ENCODE data around the gene GPR75.

The GPR75 gene

DNA sequence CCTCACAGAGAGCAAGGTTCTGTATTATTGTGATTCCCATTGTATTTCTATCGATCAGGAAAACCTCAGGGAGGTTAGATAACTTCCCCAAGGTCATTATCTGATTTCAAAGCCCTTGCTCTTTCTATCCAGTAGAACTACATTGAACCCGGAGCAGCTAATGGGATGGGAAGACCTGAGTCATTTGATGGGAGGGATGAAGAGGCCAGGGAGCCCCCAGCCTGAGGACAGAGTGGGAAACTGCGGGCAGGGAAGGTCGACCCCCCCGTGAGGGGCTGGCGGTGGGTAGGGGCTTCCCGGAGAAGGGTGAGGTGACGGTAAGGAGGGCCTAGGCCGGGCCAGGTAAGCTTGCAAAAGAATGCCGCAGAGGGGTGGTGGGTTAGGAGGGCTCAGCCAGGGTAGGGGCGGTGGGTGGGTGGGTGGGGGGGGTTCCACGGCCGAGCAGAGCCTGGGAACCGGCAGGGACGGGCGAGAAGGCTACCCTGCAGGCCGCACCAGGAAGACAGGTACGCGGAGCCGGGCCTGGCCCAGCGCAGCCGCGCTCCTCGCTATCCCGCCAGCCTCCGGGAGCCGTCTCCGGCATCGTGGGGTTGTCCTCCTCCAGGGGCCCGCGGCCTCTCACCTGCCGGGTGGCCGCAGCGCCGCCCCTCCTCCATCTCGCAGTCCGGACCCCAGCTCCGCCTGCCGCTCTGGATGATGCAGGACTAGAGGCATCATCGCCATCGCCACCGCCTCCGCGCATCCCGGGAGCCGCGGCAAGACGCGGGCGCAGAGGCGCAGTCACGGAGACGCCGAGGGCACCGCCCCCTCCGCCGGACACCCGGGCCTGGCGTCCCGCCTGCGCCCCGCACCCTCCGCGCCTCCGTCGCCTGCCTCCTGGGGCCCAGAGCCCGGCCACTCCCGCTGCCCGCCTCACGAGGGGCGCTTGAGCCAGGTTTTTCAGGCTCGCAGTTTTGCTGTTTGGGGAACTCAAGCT, at the start of gene GPR75:
Gene GPR75 (minus strand): TSS at position 762 of the 976 bp plus-strand sequence. CDS start 5,211 bp downstream, outside the sequence.
- no peak for DNase-seq

DNA sequence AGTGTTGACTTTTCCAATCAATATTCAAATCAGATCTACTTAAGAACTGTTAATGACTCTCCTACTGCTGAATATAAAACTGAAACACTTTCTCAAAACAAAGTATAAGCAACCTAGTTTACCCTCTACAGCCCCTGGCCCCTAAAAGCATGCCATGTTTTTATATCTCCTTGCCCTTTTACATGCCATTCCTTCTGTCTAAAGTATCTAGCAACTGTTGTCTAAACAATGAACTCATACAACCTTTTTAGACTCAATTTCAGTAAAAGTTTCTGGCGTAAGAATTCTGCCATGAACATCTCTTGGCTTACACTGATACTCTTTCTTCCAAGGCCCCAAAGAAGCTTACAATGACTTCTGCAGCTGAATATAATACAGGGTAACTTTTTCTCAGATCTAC, 47.8 kb upstream of the GPR75 start:
- DNase-seq: no peak

DNA sequence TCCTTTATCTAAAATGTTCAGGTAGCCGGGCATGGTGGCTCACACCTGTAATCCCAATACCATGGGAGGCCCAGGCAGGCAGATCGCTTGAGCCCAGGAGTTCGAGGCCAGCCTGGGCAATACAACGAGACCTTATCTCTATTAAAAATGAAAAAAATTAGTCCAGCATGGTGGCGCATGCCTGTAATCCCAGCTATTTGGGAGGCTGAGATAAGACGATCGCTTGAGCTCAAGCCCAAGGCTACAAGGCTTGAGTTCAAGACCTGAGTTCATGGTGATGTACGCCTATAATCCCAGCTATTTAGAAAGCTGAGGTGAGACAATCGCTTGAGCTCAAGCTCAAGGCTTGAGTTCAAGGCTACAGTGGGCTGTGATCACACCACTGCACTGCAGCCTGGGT, 45.6 kb upstream of the GPR75 start:
- no peak for DNase-seq

DNA sequence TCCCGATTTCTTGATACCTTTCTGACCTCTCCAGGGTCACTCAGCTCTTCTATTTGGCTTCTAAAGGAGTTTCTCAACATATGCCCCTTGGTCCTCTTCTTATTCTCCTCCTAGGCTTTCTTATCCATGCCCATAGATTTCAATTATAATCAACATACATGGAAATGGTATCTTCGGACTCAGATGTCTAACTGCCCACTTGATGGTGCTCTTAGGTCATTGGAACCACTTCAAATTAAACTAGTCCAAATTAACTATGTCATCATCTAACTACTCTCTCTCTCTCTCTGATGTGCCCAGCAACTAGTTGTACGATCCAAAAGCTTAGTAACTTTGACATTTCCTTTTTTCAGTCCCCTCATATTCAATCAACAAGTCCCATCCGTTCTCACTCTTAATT, 43.2 kb upstream of the GPR75 start:
- DNase-seq: no peak

DNA sequence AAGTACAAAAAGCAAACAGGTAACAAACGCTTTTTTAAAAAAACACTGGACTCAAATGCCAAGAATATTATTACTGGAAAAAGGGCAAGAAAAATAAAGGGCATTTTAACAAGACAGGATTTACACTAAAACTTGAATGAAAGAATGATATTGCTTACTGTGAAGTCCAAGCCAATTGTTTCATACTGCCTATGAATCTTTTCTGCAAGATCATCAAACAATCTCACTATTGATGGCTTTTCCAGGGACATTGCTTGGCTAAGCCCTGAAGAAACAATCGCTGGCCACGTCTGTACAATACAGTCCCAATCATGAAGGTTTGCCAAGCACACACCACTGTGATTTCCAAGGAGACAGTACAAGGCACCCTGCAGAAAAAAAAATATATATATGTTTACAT, 41.4 kb upstream of the GPR75 start:
- DNase-seq: no peak

DNA sequence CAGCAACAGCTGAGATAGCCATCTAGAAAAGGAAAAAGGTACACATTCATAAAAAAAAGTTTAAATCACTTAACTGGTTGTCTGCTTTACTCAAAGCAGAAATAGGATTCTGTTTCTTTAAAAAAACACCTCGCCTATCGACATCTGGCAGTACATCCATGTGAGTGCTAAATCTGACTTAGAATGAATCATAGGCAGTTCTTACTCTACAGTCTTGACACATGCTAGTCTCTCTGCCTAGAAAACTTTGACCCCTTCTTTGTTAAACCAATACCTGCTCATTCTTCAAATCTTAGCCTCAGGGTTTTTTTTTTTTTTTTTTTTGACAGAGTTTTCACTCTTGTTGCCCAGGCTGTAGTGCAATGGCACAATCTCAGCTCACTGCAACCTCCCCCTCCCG, 37.1 kb upstream of the GPR75 start:
- DNase-seq: no peak

DNA sequence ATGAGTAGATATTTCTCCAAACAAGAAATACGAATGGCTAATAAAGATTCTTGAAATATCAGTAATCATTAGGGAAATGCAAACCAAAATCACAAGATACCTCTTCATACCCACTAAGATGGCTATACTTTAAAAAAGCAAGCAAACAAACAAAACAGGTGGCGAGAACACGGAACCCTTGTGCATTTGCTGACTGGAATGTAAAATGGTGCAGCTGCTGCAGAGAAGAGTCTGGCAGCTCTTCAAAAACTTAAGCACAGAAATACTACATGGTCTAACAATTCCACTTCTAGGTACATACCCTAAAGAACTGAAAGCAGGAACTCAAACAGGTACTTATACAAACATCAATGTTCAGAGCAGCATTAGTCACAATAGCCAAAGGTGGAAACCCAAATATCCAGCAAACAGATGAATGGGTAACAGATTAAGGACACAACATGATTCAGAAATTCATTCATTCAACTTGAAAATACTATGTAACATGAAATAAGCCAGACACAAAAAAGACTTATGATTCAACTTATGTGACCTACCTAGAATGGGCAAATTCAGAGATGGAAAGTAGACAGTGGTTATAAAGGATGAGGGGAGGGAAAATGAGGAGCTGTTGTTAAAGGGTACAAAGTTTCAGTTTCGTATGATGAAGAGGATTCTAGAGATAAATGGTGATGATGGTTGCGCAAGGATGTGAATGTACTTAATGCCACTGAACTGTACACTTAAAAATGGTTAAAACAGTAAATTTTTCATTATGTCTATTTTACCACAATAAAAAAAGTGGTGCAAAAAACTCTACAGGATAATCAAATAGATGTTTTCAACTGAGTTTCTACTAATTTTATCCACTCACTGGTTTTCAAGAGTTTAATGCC, 26.9 kb upstream of the GPR75 start:
- DNase-seq: no peak

DNA sequence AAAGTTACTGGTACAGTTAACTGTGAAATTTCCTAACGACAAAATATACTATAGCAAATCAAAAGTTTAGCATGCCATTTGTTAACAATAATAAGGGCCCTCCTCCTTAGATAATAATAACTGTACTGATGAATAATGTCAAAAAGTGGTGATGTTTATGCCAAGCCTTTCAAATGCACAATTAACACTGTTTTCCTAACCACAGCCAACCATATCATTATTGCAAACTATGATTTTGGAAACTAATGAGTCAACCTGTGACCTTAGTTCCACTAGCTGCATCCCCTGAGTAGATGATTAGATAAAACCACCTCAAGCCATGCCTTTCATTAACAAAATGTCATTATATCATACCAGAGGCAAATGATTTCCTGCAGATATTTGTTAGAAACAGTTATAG, 25.1 kb upstream of the GPR75 start:
- no peak for DNase-seq

DNA sequence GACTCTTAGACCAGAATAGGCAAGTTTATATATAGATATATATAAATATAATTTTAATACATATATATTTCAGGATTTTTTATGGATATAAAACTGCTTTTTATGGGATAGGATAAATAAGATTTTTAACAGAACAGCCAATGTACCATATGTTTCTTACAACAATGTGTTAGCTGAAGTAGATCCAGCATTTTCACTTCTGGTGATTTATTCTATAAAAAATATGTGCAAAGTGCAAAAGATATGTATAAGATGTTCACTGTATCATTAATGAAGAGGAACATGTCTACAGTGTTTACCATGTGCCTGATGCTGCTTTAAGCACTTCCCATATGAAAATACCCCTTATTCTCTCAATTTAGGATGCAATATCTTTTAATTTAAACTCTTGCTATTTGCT, 22.2 kb upstream of the GPR75 start:
- DNase-seq: no peak

DNA sequence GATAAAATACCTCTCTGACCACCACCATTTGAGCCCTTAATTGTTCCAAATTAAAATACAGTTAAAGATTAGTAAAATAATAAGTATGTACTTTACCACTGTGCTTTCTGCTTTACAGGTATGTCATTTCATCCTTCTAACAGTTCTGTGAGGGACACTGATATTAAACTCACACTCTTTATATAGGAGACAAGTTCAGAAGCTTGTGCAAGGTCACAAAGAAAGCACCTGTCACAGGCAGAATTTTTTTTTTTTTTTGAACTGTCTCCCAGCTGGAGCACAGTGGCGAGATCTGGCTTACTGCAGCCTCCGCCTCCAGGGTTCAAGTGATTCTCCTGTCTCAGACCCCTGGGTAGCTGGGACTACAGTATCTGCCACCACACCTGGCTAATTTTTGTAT, 21.6 kb upstream of the GPR75 start:
- no peak for DNase-seq

DNA sequence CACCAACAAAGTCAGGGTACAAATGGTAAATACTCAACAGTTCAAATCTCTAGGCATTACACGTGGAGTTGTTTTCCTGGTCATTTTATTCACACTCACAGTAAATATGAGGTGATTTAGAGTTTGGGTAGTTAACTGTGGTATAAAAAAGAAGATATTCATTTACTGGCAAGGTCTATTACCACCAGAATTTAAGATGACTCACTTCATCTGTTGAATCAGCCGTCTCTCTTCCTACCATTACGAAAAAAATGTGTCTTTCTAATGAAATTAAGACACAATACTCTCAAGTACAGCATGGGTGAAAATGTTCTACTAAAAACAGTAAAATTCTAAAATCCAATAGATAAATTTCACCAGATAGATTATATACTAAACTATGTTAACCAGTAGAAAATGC, 21.0 kb upstream of the GPR75 start:
- no peak for DNase-seq

DNA sequence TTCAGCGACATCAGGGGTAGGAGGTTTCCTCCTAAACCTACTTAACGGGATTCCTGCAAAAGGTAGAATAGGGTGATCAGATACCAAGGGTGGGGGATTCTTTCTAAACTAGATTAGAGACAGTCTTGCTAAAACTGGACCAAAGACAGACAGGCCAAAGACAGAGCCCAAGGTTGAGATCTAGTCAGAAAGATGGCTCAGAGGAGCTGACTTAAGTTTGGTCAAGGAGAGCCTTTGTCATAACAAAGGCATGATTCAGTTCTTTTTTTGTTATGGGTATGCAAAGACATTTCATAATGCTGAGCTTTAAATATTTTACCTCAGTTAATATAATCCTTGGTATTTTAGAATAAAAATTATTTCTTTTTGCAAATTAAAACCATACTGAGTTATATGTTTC, 17.8 kb upstream of the GPR75 start:
- DNase-seq: no peak

DNA sequence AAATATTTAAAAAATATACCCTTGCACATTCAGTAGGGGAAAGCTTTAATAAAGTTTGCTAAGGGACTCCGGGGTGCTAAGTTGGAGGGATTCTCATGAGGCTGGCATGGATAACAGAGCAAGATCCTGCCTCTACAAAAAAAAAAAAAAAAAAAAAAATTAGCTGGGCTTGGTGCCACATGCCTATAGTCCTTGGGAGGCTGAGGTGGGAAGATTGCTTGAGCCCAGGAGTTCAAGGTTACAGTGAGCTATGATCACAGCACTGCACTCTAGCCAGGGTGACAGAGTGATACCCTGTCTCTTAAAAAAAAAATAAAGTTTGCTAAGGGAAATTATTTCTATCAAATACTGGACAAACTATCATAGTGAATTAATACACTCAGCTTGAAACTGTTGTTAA, 17.3 kb upstream of the GPR75 start:
- no peak for DNase-seq

DNA sequence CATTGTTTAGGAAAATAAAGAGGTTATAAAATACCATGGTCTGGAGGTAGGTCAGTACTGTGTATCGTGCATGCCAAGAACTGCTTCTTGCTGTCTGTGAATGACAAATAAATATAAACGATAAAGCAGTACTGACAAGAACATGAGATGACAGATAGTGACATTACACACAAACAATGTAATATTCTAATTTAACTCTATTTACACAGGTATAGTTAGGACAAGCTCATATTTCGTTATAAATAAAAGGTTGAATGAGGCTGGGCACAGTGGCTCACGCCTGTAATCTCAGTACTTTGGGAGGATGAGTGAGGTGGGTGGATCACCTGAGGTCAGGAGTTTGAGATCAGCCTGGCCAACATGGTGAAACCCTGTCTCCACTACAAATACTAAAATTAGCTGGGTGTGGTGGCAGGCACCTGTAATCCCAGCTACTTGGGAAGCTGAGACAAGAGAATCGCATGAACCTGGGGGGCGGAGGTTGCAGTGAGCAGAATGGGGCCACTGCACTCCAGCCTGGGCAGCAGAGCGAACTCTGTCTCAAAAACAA, 14.7 kb upstream of the GPR75 start:
- no peak for DNase-seq

DNA sequence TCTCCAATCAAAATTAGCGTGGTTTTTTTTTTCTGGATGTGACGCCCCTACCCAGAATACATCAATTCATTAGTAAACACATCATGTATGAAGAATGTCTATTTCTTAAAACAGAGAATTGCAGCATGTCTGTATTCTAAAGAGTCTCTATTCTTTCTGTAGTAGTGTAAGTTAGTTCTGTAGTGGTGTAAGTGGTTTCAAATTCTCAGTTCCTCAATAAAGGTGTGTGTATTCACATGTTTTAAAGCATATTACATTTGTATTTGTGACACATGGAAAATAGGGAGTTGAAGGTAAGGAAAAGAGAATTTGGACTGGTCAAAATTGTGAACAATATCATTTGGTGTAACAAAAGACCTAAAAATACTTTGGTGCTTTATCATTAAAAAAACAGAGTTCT, 8.0 kb upstream of the GPR75 start:
- DNase-seq: no peak

DNA sequence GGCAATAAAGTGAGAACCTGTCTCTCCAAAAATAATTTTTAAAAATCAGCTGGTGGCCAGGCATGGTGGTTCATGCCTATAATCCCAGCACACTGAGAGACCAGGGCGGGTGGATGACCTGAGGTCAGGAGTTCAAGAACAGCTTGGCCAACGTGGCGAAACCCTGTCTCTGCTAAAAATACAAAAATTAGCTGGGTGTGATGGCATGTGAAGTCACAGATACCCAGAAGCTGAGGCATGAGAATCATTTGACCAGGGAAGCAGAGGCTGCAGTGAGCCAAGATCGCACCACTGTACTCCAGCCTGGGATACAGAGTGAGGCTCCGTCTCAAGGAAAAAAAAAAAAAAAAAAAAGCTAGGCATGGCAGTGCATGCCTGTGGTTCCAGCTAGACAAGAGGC, 7.4 kb upstream of the GPR75 start:
- no peak for DNase-seq

DNA sequence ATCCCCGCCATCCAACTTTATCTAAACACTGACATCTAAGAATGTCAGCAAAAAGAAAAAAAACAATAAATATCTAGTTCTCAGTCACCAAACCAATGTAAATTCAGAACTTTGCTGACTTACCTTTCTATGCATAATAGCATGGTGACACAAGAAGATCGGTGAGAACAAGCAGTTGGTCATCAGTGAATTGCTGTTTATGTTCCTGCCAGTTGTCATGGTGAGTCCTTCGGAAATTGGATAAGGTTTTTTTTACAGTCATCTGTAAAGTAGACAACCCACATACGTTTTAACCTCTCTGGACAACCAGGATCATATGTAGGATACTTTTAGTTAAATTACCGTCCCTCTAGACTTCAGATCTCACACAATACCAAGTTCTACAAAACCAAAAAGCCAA, 6.2 kb upstream of the GPR75 start:
- DNase-seq: no peak

DNA sequence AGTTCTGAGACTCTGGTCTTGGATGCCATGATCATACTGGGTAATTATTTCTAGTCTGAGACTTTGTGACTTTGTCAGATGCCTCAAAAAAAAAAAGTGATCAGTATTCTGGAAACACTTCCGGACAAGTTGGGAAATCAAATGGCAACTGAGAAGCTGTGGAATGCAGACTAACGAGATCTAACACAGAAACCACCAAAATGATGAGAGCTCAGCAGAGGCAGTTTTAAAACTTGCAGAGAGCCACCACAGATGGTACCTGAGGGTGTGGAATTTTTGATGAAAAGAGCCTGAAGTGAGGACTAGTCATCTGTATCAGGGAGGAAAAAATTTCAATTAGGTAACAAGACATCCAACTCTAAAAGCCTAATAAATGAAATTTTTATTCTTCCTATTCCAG, 5.5 kb upstream of the GPR75 start:
- DNase-seq: no peak

DNA sequence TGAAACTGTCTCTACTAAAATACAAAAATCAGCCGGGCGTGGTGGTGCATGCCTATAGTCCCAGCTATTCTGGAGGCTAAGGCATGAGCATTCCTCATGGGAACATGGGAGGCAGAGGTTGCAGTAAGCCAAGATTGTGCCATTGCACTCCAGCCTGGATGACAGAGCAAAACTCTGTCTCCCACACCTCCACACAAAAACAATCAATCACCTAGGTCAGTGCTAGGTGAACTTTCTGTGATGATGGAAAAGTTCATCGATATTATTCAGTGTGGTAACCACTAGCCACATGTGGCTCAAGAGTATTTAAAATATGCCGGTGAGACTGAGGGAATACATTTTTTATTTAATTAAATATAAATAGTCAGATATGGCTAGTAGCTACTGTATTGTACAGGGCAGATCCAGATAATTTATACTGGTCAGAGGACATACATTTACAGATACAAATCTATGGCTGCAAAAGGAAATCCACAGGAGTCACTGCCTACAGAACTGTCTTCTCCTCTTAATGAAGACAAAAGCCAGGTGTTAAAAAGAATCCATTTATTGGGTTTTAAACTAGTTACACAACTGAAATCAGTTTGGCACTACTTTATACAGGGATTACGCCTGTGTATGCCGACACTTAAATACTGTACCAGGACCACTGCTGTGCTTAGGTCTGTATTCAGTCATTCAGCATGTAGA, 3.9 kb upstream of the GPR75 start:
- DNase-seq: no peak

DNA sequence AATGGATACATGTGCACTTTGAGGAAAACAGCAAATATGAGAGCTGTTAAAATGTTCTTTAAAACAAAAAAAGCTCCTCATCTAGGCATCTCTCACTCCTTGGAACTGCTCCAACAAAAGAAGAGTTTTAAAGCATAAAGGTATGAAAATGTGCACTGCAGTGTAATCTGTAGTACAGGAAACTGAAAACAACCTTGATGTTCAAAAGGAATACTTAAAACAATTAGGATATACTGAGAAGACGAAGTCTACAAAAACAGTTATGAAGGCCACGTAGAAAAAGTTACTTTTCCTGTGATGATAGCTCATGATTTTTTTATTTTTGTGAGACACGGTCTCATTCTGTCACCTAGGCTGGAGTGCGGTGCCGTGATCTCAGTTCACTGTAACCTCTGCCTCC, 2.1 kb upstream of the GPR75 start:
- DNase-seq: no peak

DNA sequence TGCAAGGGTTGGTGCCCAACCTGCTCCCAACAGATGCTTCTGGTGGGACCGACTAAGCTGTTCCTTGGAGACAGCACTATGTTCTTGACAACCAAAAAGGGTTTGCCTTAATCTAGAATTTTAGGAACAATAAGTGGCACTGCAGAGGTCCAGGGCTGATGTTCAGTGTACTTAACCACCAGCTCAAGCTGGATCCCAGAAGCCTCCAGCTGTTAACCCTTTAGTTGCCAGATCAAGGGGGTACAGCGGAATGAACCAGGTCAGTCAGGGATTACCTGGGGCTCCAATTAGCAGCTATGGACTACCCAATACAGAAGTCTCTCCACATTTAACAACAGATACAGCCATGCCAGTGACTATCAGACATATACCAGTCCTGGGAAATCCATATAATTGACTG, 3.5 kb downstream of the GPR75 start:
- DNase-seq: no peak

DNA sequence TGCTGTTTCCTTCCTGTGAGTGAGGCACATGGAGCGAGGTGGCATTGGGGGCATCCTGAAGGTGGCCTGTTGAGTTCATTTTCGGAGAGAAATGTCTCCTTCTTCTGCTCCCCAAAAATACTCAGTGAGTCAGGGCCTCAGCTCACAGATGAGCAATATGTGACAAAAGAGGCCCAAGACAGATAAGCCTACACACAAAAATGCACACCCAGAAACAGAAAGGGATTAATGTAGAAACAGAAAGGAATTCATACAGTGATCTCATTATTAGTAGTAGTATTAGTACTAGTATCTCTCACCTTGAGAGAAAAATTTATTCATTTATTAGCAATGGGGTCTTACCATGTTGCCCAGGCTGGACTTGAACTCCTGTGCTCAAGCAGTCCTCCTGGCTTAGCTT, 5.1 kb downstream of the GPR75 start:
- DNase-seq: no peak

DNA sequence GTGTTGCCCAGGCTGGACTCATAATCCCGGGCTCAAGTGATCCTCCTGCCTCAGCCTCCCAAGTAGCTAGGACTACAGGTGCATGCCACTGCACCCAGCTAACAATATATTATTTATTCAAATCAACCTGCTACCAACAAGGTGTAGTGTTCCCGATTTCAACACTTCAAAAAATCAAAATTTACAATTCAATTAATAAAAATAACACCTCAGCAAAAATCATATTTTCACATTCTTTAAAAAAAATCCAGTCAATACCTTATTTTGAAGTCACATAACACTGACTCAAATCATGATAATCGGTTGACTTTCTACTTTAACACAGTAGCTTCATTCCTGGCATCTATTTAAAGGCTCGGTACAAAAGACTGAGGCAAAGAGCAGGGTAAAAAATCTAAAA, 7.2 kb downstream of the GPR75 start:
- DNase-seq: no peak

Data from stimulated activated CD4-positive, alpha-beta T cell treated with anti-CD3 and anti-CD28 coated beads, Interleukin-12 subunit alpha, Interleukin-12 subunit beta, amount 100 ng/mL, for 4 hours (primary cell).